Measurements from ENCODE around the gene LDLRAD3.

- TF ChIP-seq EP300 (IDR thresholded peaks at IDR 0.05) = no peak
- TF ChIP-seq CTCF (IDR thresholded peaks at IDR 0.05) = no peak
- TF ChIP-seq POLR2A (IDR thresholded peaks at IDR 0.05) = no peak
Measured at GRCh38 chr11:35962369-35963138, 18.7 kb downstream of the LDLRAD3 start.
